Midbrain (tissue), 1 donor: ENCODE results near the gene ALDH8A1.

Experiments used
- DNase-seq: peaks from one replicate; lab custom pipeline; 2025; lab: John Stamatoyannopoulos, UW

ALDH8A1 gene

DNA sequence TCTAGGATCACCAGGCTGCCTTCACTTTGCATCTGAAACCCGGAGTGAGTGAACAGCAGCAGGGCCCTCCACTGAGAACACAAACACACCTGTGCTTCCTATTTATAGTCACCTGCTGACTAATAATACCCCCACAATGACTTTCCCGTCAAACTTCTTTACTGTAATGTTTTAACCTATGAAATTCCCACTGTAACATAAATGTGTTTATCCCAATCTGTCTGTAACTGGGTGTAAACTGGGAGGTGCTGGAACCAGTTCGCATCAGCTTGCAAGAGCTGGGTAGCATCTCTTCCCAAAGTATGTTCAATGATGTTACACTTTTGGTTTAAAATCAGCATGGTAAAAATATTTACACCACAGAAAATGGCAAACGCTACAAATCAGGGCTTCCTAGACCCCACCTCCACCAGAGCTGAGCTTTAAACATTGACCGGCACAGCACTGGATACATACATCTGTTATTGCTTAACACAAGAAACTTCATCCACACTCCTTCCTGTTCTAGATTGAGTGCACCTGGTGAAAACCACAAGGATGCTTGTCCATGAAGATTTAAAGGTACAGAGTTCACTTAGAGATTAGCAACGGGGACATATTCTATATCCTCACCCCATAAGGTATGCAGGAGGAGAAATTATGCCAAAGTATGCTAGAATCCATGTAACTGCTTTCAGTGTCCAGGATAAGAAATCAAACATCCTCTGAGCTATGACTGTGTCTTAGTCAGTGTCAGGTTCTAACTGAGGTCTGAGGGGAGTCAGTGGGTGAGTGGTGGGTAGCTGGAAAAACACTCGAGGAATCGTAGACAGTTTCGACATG is 79.0 kb downstream of the ALDH8A1 start:
- no peak for DNase-seq

DNA sequence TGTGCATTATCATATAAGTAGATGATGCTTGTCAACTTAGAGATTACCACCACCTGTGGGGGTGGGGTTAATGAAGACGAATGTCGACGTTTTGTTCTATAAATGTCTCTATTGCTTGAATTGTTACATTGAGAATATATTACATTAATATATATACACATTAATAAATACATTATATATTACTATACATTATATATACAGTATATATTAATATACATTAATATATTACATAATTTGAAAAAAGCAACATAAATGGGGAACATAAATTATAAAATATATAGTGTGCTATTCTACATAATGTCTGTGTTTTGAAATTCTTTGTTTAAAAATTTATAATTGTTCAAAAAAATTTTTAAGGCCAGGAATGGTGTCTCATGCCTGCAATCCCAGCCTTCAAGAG is 81.1 kb downstream of the ALDH8A1 start:
- no peak for DNase-seq
